Progenitor cell of endocrine pancreas (in vitro differentiated cells): ENCODE data around the gene ZBTB20. TPM values are rescaled to one million over a fixed set of nuclear protein-coding genes. Genes with fewer than 3 reads are reported as not detected.

Experiments used
- DNase-seq: peaks from one replicate; pipeline ENCODE4 v3.0.0; 2021; ENCODE audit warnings: low spot score; ENCODE audit not compliant: unreplicated experiment
- H3K27ac Mint-ChIP-seq: 2 replicates; pipeline ENCODE4 v1.8.0; 2021; ENCODE audit warnings: mild to moderate bottlenecking, moderate library complexity, mixed read lengths
- H3K27me3 Mint-ChIP-seq: 2 replicates; pipeline ENCODE4 v1.8.0; 2021; ENCODE audit warnings: mixed read lengths
- H3K36me3 Mint-ChIP-seq: 2 replicates; pipeline ENCODE4 v1.8.0; 2022; ENCODE audit warnings: mixed read lengths; ENCODE audit not compliant: insufficient read depth
- H3K4me1 Mint-ChIP-seq: 2 replicates; pipeline ENCODE4 v1.8.0; 2021; ENCODE audit warnings: low read depth, mixed read lengths
- H3K4me3 Mint-ChIP-seq: 2 replicates; pipeline ENCODE4 v1.8.0; 2021; ENCODE audit warnings: low read depth, mild to moderate bottlenecking, moderate library complexity, mixed read lengths
- H3K9me3 Mint-ChIP-seq: 2 replicates; pipeline ENCODE4 v1.8.0; 2021; ENCODE audit warnings: low read depth, mixed read lengths
- total RNA-seq: library from RNA; stranded (reverse); gene quantifications from 2 replicates; pipeline ENCODE4 v1.2.1, GENCODE V29; 2021
- TF ChIP-seq, protein P1 (sequence below): fragments of 200-600 bp; sonication (generic); IDR thresholded peaks from one replicate; pipeline ENCODE4 v1.5.0; 2021; ENCODE audit warnings: antibody characterized with exemption, mild to moderate bottlenecking; ENCODE audit not compliant: unreplicated experiment

ZBTB20 gene
- total RNA-seq, 1 donor from 2014 or later, result 27.3 TPM

DNA sequence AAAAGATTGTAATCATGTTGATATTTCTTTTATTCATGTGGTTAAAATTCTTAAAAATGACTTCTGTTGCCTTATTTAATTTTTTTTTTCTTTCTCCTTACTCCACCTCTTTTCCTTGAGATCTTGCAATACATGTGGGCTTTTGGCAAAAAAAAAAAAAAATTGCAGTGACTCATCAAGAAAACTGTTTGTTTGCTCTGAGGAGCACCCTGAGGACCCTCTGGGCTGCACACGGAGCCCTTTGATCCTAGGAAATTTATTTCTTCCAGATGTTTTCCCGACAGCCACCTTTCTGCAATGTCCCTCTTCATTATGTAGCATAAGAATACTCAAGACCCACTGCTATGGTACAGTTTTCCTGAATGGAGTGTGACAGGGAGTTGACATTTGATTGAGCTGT lies 371.7 kb downstream of the ZBTB20 start:
- H3K4me3 Mint-ChIP-seq, result no peak overlapping the region

DNA sequence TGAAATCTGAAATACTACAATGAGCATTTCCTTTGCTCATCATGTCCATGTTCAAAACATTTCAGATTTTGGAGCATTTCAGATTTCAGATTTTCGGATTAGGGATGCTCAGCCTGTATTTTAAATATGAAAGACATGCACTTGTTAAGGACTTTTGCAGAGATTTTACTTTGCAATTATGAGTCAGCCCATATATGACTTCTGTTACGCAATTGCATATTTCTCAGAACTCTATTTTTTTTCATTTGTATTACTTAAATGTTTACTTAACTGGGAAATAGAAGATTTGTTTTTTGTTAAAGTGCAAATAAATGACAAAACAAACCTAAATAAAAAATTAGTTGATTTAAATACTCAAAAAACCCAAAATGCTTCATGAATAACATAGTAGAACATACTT lies 376.2 kb downstream of the ZBTB20 start:
- Mint-ChIP-seq H3K9me3 (peaks cover 3% of the 10 kb centered on the region), H3K27me3 (no peaks in the 10 kb centered on the region), H3K27ac (no peak overlapping the region), H3K4me3 (no peak overlapping the region), H3K4me1 (no peaks in the 10 kb centered on the region), H3K36me3 (no peaks in the 10 kb centered on the region)
- DNase-seq, result no peak
- TF ChIP-seq, protein P1, sequence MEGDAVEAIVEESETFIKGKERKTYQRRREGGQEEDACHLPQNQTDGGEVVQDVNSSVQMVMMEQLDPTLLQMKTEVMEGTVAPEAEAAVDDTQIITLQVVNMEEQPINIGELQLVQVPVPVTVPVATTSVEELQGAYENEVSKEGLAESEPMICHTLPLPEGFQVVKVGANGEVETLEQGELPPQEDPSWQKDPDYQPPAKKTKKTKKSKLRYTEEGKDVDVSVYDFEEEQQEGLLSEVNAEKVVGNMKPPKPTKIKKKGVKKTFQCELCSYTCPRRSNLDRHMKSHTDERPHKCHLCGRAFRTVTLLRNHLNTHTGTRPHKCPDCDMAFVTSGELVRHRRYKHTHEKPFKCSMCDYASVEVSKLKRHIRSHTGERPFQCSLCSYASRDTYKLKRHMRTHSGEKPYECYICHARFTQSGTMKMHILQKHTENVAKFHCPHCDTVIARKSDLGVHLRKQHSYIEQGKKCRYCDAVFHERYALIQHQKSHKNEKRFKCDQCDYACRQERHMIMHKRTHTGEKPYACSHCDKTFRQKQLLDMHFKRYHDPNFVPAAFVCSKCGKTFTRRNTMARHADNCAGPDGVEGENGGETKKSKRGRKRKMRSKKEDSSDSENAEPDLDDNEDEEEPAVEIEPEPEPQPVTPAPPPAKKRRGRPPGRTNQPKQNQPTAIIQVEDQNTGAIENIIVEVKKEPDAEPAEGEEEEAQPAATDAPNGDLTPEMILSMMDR, result no peak

More for the DNA sequence above, 371.7 kb downstream of the ZBTB20 start:
- Mint-ChIP-seq H3K4me1 (no peaks in the 10 kb centered on the region), H3K36me3 (peaks cover 3% of the 10 kb centered on the region), H3K27ac (no peak overlapping the region), H3K9me3 (peaks cover 3% of the 10 kb centered on the region), H3K27me3 (no peaks in the 10 kb centered on the region)
- TF ChIP-seq, protein P1, result no peak
- DNase-seq, result no peak

DNA sequence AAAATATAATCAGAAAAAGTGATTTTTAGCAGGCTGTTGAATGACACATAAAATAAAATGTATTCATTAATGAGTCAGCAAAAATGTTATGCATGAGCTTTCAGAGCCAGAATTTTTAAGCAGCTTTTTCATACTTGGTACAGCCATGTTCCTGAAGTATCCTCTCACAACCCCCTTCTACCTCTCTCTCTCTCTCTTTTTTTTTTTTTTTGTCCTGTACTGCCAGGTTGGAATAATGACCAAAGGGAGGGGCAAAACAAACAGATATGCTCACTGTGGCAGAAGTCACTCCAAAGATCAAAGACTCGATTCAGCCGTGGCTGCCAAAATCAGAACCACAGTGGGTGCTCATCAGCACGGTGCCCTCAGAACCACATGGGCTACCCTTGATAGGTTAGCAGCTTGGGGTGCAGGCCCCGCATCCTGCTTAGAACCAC lies 383.0 kb downstream of the ZBTB20 start:
- DNase-seq, result no peak
- TF ChIP-seq, protein P1, result no peak
- Mint-ChIP-seq H3K27me3 (no peaks in the 10 kb centered on the region), H3K27ac (no peak overlapping the region), H3K9me3 (no peaks in the 10 kb centered on the region), H3K4me3 (no peak overlapping the region), H3K36me3 (no peaks in the 10 kb centered on the region), H3K4me1 (peaks cover 4% of the 10 kb centered on the region)

DNA sequence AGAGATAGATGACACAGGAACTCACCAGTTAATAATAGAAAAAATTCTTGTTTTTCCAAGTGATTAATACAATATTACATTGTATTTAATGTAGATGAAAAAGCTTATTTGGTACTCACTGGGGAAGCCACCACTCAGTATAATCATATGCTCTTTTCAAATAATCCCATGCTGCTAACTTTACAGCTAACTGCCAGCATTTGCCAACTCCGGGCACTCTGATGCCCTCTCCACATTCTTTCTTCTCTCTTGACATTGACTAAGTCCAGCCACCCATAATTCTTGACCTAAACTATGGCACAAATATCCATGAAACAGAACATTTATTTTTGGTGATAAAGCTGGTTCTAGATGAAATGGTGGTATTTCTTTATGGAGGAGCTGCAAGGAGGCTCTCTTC lies 384.9 kb downstream of the ZBTB20 start:
- H3K4me3 Mint-ChIP-seq, result no peak overlapping the region
- no peaks in the 10 kb centered on the region for H3K27me3 Mint-ChIP-seq
- H3K36me3 Mint-ChIP-seq, result no peaks in the 10 kb centered on the region
- H3K4me1 Mint-ChIP-seq, result peaks cover 8% of the 10 kb centered on the region
- no peak for DNase-seq
- H3K27ac Mint-ChIP-seq, result no peak overlapping the region
- H3K9me3 Mint-ChIP-seq, result no peaks in the 10 kb centered on the region
- TF ChIP-seq, protein P1, result no peak

DNA sequence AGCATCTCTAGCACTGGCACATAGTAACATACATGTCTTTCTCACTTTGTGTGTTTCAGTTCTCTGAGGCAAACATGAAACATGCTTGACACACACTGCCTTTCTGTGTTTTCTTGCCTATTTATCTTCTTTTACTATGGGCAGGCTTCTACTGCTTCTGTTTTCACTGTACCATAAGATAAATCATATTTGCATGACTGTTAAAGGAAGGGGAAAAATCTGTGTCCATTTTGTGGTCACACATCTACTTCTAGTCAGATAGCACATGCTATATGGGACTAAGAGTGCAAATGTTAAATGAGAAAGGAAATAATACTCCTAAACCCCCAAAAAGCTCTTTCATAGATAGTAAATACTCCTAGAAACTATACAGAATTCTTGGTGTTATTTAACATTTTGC lies 386.4 kb downstream of the ZBTB20 start:
- no peak overlapping the region for H3K4me3 Mint-ChIP-seq
- H3K36me3 Mint-ChIP-seq, result no peaks in the 10 kb centered on the region
- peaks cover 8% of the 10 kb centered on the region for H3K4me1 Mint-ChIP-seq
- no peak overlapping the region for H3K27ac Mint-ChIP-seq
- TF ChIP-seq, protein P1, result no peak
- no peak for DNase-seq
- H3K27me3 Mint-ChIP-seq, result no peaks in the 10 kb centered on the region
- H3K9me3 Mint-ChIP-seq, result no peaks in the 10 kb centered on the region
